K562 (cell line): Measurements from ENCODE around the gene CMSS1. TPM values are rescaled to one million over a fixed set of nuclear protein-coding genes. Genes with fewer than 3 reads are reported as not detected.

Experiments
- ATAC-seq: fragments of 200-7000 bp; cut with Tn5 transposase; 3 replicates; pipeline ENCODE4 v1.9.1; 2020; ENCODE audit warnings: moderate library complexity
- BruUV-seq: library from RNA; stranded (reverse); fragments of 400-500 nt; replicated peaks from 2 replicates; lab custom pipeline; 2021; lab: Mats Ljungman, UMichigan
- CTCF ChIA-PET: fragments of 300-600 bp; formaldehyde crosslinking; extraction: SDS; loops from one replicate; lab custom pipeline; 2021; ENCODE audit warnings: low intra/inter-chr PET ratio; lab: Yijun Ruan, JAX
- POLR2A ChIA-PET: fragments of 300-600, 350-650 bp; sonication (Branson Sonifier 250); formaldehyde crosslinking; extraction: SDS; loops from one replicate; lab custom pipeline; 2021; ENCODE audit warnings: antibody characterized with exemption, inconsistent platforms; lab: Yijun Ruan, JAX
- DNase-seq, 4 experiments: peaks; one replicate each; pipeline versions ENCODE4 v3.0.0 to v3.0.0-alpha.2; 2011 to 2018; ENCODE audit warnings: low spot score in 3 of 4, mixed read lengths in 3 of 4; ENCODE audit errors: extremely low read depth in 1 of 4
- FAIRE-seq: peaks from 2 replicates; lab custom pipeline; 2011; peaks lifted over from hg19 to GRCh38; lab: Jason Lieb, UNC
- H2AFZ ChIP-seq: 2 replicates; pipeline ENCODE4 v1.6.0; 2011; ENCODE audit warnings: low read depth, low read length, control low read depth, inconsistent platforms
- H3K27ac ChIP-seq: fragments of 200-600 bp; 3 replicates; pipeline ENCODE4 v1.8.0; 2011; ENCODE audit warnings: low read depth, mild to moderate bottlenecking, control low read depth, inconsistent platforms, low read length, moderate library complexity, mixed read lengths; ENCODE audit errors: extremely low read depth
- H3K27me3 ChIP-seq, 2 experiments: fragments of 300-600 bp in 1 of 2; 2 replicates in 1 of 2; 3 replicates in 1 of 2; pipeline versions ENCODE4 v1.6.0 to v1.8.0; 2011; ENCODE audit warnings: inconsistent platforms in 2 of 2, low read length in 2 of 2, mild to moderate bottlenecking in 1 of 2, mixed read lengths in 1 of 2, moderate library complexity in 1 of 2; ENCODE audit not compliant: control insufficient read depth in 2 of 2, insufficient read depth in 2 of 2
- H3K36me3 ChIP-seq: fragments of 300-600 bp; 3 replicates; pipeline ENCODE4 v1.8.0; 2011; ENCODE audit warnings: mild to moderate bottlenecking, low read length, inconsistent platforms; ENCODE audit not compliant: control insufficient read depth, insufficient read depth
- H3K4me1 ChIP-seq, 2 experiments: fragments of 200-600 bp in 1 of 2; replicated peaks in 1 of 2; 2 replicates in 1 of 2; 3 replicates in 1 of 2; pipeline versions ENCODE4 v1.5.1 to v1.8.0; 2011; ENCODE audit warnings: inconsistent platforms in 2 of 2, low read length in 2 of 2, mild to moderate bottlenecking in 1 of 2, mixed read lengths in 1 of 2, moderate library complexity in 1 of 2; ENCODE audit not compliant: control insufficient read depth in 2 of 2, insufficient read depth in 2 of 2
- H3K4me2 ChIP-seq: 2 replicates; pipeline ENCODE4 v1.6.1; 2011; ENCODE audit warnings: low read length, control low read depth, inconsistent platforms, mixed read lengths; ENCODE audit not compliant: insufficient read depth
- H3K4me3 ChIP-seq: fragments of 200-600 bp; sonication (generic), shearing (Covaris generic); 2 replicates; pipeline ENCODE4 v1.5.1; 2016; ENCODE audit warnings: control low read depth, inconsistent platforms
- H3K79me2 ChIP-seq: fragments of 200-600 bp; 3 replicates; pipeline ENCODE4 v1.8.0; 2011; ENCODE audit warnings: low read length, inconsistent platforms; ENCODE audit not compliant: control insufficient read depth, insufficient read depth
- H3K9ac ChIP-seq, 2 experiments: 2 replicates each; pipeline versions ENCODE4 v1.6.0 to v1.6.1; 2011; ENCODE audit warnings: low read depth in 2 of 2, low read length in 2 of 2, control low read depth in 1 of 2, inconsistent platforms in 1 of 2, mild to moderate bottlenecking in 1 of 2, mixed read lengths in 1 of 2; ENCODE audit not compliant: insufficient read depth in 1 of 2
- H3K9me1 ChIP-seq: one replicate; pipeline ENCODE4 v1.6.0; 2011; ENCODE audit warnings: inconsistent platforms, mild to moderate bottlenecking, low read length, moderate library complexity; ENCODE audit not compliant: control insufficient read depth, insufficient read depth
- H3K9me3 ChIP-seq: replicated peaks from 2 replicates; pipeline ENCODE4 v1.5.1; 2011; ENCODE audit warnings: low read depth, low read length, inconsistent platforms; ENCODE audit not compliant: control insufficient read depth, insufficient read depth
- H4K20me1 ChIP-seq: replicated peaks from 2 replicates; pipeline ENCODE4 v1.6.1; 2011; ENCODE audit warnings: low read length, inconsistent platforms, mixed read lengths; ENCODE audit not compliant: control insufficient read depth, insufficient read depth
- CTCF ChIP-seq, 3 experiments: IDR thresholded peaks in 2 of 3; conservative IDR thresholded peaks in 1 of 3; 2 replicates each; pipeline ENCODE4 v1.5.1; 2011 to 2012; ENCODE audit warnings: low read length in 3 of 3, mild to moderate bottlenecking in 3 of 3, control low read depth in 2 of 3, improper control_type of control experiment in 1 of 3, inconsistent platforms in 1 of 3, low read depth in 1 of 3, mixed read lengths in 1 of 3, moderate library complexity in 1 of 3; ENCODE audit not compliant: insufficient read depth in 2 of 3
- FOXJ2 ChIP-seq: fragments of 200-800 bp; sonication (Bioruptor generic); IDR thresholded peaks from 2 replicates; pipeline ENCODE4 v1.6.1; 2016; ENCODE audit warnings: missing genetic modification characterization, missing compliant biosample characterization
- HBP1 ChIP-seq: fragments of 450-650 bp; formaldehyde crosslinking; IDR thresholded peaks from 2 replicates; pipeline ENCODE4 v1.4.0; 2022; ENCODE audit warnings: missing genetic modification characterization
- KLF16 ChIP-seq: IDR thresholded peaks from 2 replicates; pipeline ENCODE4 v1.6.1; 2016; ENCODE audit warnings: antibody characterized with exemption
- MIER1 ChIP-seq: fragments of 450-650 bp; IDR thresholded peaks from 2 replicates; pipeline ENCODE4 v1.6.1; 2016; ENCODE audit warnings: antibody characterized with exemption, mild to moderate bottlenecking, low read depth
- PCBP1 ChIP-seq: fragments of 200-400 bp; formaldehyde crosslinking; IDR thresholded peaks from 2 replicates; pipeline ENCODE4 v1.6.1; 2018; ENCODE audit warnings: mild to moderate bottlenecking, low read depth, low read length; ENCODE audit not compliant: poor library complexity, severe bottlenecking
- PHTF2 ChIP-seq: fragments of 250-450 bp; sonication (Bioruptor Pico); IDR thresholded peaks from 2 replicates; pipeline ENCODE4 v1.5.0; 2021; ENCODE audit warnings: mild to moderate bottlenecking
- RAD21 ChIP-seq, 2 experiments: fragments of 250-450 bp in 1 of 2; fragments of 450-650 bp in 1 of 2; sonication (Bioruptor Pico) in 1 of 2; formaldehyde crosslinking in 1 of 2; IDR thresholded peaks in 1 of 2; conservative IDR thresholded peaks in 1 of 2; 2 replicates each; pipeline versions ENCODE4 v1.4.0 to v1.8.0; 2020 to 2022; ENCODE audit warnings: mild to moderate bottlenecking in 2 of 2, moderate library complexity in 1 of 2
- ZNF830 ChIP-seq: fragments of 250-450 bp; sonication (Bioruptor Pico); IDR thresholded peaks from 2 replicates; pipeline ENCODE4 v1.5.0; 2021; ENCODE audit warnings: mild to moderate bottlenecking
- WGBS: fragments of 100-300 bp; shearing (Covaris generic); methylation state at CpG from one replicate; pipeline ENCODE4 v1.1.6; 2016; ENCODE audit warnings: low coverage, mixed read lengths; ENCODE audit not compliant: insufficient coverage; ENCODE audit errors: missing lambda C conversion rate; 5-methylcytosine and 5-hydroxymethylcytosine counted together
- in situ Hi-C: fragments of 300-500 bp; cut with MboI; formaldehyde crosslinking; loops from 4 replicates; pipeline ENCODE4 v1.15.0; 2018; ENCODE audit warnings: inconsistent platforms, mixed read lengths
- intact Hi-C: fragments of 100-400 bp; cut with micrococcal nuclease; formaldehyde crosslinking; loops from 2 replicates; pipeline ENCODE4 v1.14.2; 2022
- polyA plus RNA-seq, 8 experiments: library from polyadenylated mRNA; depleted of rRNA in 4 of 8; stranded (reverse) in 5 of 8; unstranded in 3 of 8; fragments of >200 nt; fragmentation: Nextera tagmentation in 2 of 8; fragmentation: Illumina TruSeq in 1 of 8; extraction: Ambion mirVana in 2 of 8; extraction: Trizol in 1 of 8; gene quantifications; 2 replicates each; pipeline versions ENCODE4 v1.2.1 to v1.2.3, GENCODE V29; 2011 to 2014; ENCODE audit warnings: inconsistent platforms in 1 of 8, missing spikeins in 1 of 8
- total RNA-seq, 7 experiments: library from RNA; depleted of rRNA in 6 of 7; stranded (reverse); fragments of >200 nt in 6 of 7; fragmentation: Illumina TruSeq in 2 of 7; extraction: Trizol in 2 of 7; gene quantifications; 2 replicates each; pipeline versions ENCODE4 v1.2.1 to v1.2.3, GENCODE V29; 2011 to 2021; ENCODE audit warnings: low replicate concordance in 1 of 7

Gene CMSS1
- total and polyA plus RNA-seq, 9 of the 15 experiments (the other 6 are each of a cell fraction or from before 2014, with no cell fraction given), result 46.9 to 109 (median 72.3) TPM

- TF ChIP-seq ZNF830, result no peak
- no peak for TF ChIP-seq PCBP1
- no peak for TF ChIP-seq MIER1
- no peak for TF ChIP-seq FOXJ2 (tag)
- no peak for TF ChIP-seq HBP1 (CRISPR knock-in tag)
Observed at GRCh38 chr3:100053951-100054620, 236.4 kb downstream of the CMSS1 start (continued).

- FAIRE-seq (no peak), DNase-seq (no peak), ATAC-seq (no peak)
- Histone ChIP-seq H3K27me3 (no peaks in the 10 kb centered on the region), H4K20me1 (no peaks in the 10 kb centered on the region), H3K9me1 (no peaks in the 10 kb centered on the region), H3K27ac (no peak overlapping the region), H2AFZ (no peak overlapping the region), H3K4me2 (no peak overlapping the region), H3K36me3 (no peaks in the 10 kb centered on the region; the same call in 2 of the 3 replicates), H3K9ac (no peak overlapping the region), H3K9me3 (no peaks in the 10 kb centered on the region), H3K4me3 (no peak overlapping the region), H3K79me2 (no peaks in the 10 kb centered on the region), H3K4me1 (peaks cover 5 to 12% of the 10 kb centered on the region in 2 experiments; a peak in 3 of 5 replicates)
- TF ChIP-seq KLF16, result no peak
- no peak for TF ChIP-seq PHTF2 (CRISPR knock-in tag)
- peak; percentile 39 to 40; a peak in 3 of 4 replicates for TF ChIP-seq RAD21 (CRISPR knock-in tag; conservative IDR thresholded peaks at IDR 0.05 in 1 of 2, IDR thresholded peaks at IDR 0.05 in 1 of 2)
- TF ChIP-seq CTCF (IDR thresholded peaks at IDR 0.05 in 2 of 3, conservative IDR thresholded peaks at IDR 0.05 in 1 of 3; ENCODE audit: insufficient read depth in 2 of 3, low read depth in 1 of 3, low read length in 3 of 3), result peak in 1 of 3 experiments; percentile 21; a peak in 1 of 6 replicates
- BruUV-seq, result no TSS peak
- intact Hi-C loops, result no loop called here
- in situ Hi-C loops, result loop anchor here (25.0 kb wide), 1 partner anchor 221 kb away; no protein-coding TSS in a partner anchor
- POLR2A ChIA-PET, result interaction anchor here (0.7 to 1.2 kb wide), 3 partner anchors 11 to 241 kb away, joined by 3 to 4 read pairs (median 3); partner anchors contain the start of gene CMSS1
- CTCF ChIA-PET, result no interaction called here
- 70% methylated on average over 7 of the region's 8 CpGs for WGBS
Observed at GRCh38 chr3:100057716-100058575, 240.3 kb downstream of the CMSS1 start.
